Left renal cortex interstitium (tissue), 4 donors: ENCODE measurements around the gene RASGRF2. TPM values are rescaled to one million over a fixed set of nuclear protein-coding genes. Genes with fewer than 3 reads are reported as not detected.

ENCODE experiments used
- DNase-seq, 4 donors: peaks; one replicate each; pipeline ENCODE4 v3.0.0-alpha.2; 2013; ENCODE audit warnings: low read depth in 4 of 4, low spot score in 2 of 4, missing footprints in 1 of 4
- polyA plus RNA-seq, 4 donors: library from polyadenylated mRNA; unstranded; fragments of 120-200 nt; gene quantifications; one replicate each; pipeline ENCODE4 v1.2.1, GENCODE V29; 2013; ENCODE audit not compliant: insufficient read length in 4 of 4

RASGRF2 gene
- polyA plus RNA-seq, result 1 to 10 TPM; 1.6 to 2.4 (median 2.3) TPM

GRCh38 chr5:80959768-80960442 lies at the start of gene RASGRF2:
RASGRF2 (plus strand) TSS chr5:80960363; CDS start chr5:80960739, 376 bp downstream.
- no peak for DNase-seq

- no peak for DNase-seq
Measured at GRCh38 chr5:80912479-80912878, 47.7 kb upstream of the RASGRF2 start.

- no peak for DNase-seq
Measured at GRCh38 chr5:80915716-80916115, 44.4 kb upstream of the RASGRF2 start.

- DNase-seq, result no peak
Measured at GRCh38 chr5:80916676-80917075, 43.5 kb upstream of the RASGRF2 start.

GRCh38 chr5:80917631-80918030 lies 42.5 kb upstream of the RASGRF2 start:
- DNase-seq, result peak in 1 of 4 donors; percentile 16

GRCh38 chr5:80919678-80920196 lies 40.4 kb upstream of the RASGRF2 start:
- no peak for DNase-seq

GRCh38 chr5:80920333-80920732 lies 39.8 kb upstream of the RASGRF2 start:
- no peak for DNase-seq

GRCh38 chr5:80921026-80921425 lies 39.1 kb upstream of the RASGRF2 start:
- DNase-seq, result no peak

GRCh38 chr5:80925931-80926330 lies 34.2 kb upstream of the RASGRF2 start:
- no peak for DNase-seq

- DNase-seq, result no peak
Measured at GRCh38 chr5:80926536-80926935, 33.6 kb upstream of the RASGRF2 start.

GRCh38 chr5:80926979-80927656 lies 33.0 kb upstream of the RASGRF2 start:
- no peak for DNase-seq

GRCh38 chr5:80928073-80928472 lies 32.1 kb upstream of the RASGRF2 start:
- DNase-seq, result no peak

- no peak for DNase-seq
Measured at GRCh38 chr5:80930940-80931339, 29.2 kb upstream of the RASGRF2 start.

GRCh38 chr5:80931411-80931810 lies 28.8 kb upstream of the RASGRF2 start:
- no peak for DNase-seq

GRCh38 chr5:80933036-80933435 lies 27.1 kb upstream of the RASGRF2 start:
- no peak for DNase-seq

- no peak for DNase-seq
Measured at GRCh38 chr5:80934751-80935150, 25.4 kb upstream of the RASGRF2 start.

- no peak for DNase-seq
Measured at GRCh38 chr5:80935811-80936385, 24.3 kb upstream of the RASGRF2 start.

- no peak for DNase-seq
Measured at GRCh38 chr5:80936881-80937280, 23.3 kb upstream of the RASGRF2 start.

GRCh38 chr5:80937584-80938356 lies 22.4 kb upstream of the RASGRF2 start:
- DNase-seq, result no peak

- no peak for DNase-seq
Measured at GRCh38 chr5:80941496-80941895, 18.7 kb upstream of the RASGRF2 start.

- DNase-seq, result no peak
Measured at GRCh38 chr5:80951366-80951765, 8.8 kb upstream of the RASGRF2 start.
